CD4-positive, alpha-beta T cell treated with Interleukin-4 for 1 hour (primary cell): ENCODE measurements around the gene PPM1H.
A peak's percentile ranks its signal among the peaks of the same experiment; 100 is the strongest.
"Not testable (repeated sequence)": the region's sequence is repeated elsewhere in the genome, so short reads cannot be mapped to it uniquely, and the experiment has no call there.

Source experiments
- DNase-seq, 2 donors: peaks; one replicate each; pipeline ENCODE4 v3.0.0-alpha.2; 2020 to 2022

The PPM1H gene

GRCh38 chr12:62934799-62935674 lies at the start of gene PPM1H:
TSS of gene PPM1H (minus strand) at chr12:62935150. CDS start at chr12:62934736, 414 bp downstream.
- DNase-seq: peak in 1 of 2 donors; percentile 37

- no peak for DNase-seq
Measured at GRCh38 chr12:62983594-62983993, 48.6 kb upstream of the PPM1H start.

DNA sequence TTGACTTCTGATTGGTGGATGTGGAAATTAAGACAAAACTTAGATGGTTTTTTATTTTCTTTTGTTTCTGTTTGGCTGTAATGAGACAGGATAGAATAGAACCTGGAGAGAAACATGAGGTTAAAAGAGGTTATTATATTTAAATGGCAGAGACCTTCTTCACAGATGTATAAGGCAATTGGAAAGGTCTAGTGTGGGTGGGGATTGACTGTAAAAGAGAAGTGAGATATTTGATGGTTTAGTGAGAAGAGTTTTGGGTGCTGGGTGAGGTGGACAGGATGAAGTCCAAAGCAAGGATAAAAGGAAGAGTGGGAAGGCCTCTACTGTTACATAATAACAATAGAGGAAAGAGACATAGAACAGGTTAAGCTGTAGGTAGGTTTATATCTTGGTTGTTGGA lies 43.8 kb upstream of the PPM1H start:
- no peak for DNase-seq

DNA sequence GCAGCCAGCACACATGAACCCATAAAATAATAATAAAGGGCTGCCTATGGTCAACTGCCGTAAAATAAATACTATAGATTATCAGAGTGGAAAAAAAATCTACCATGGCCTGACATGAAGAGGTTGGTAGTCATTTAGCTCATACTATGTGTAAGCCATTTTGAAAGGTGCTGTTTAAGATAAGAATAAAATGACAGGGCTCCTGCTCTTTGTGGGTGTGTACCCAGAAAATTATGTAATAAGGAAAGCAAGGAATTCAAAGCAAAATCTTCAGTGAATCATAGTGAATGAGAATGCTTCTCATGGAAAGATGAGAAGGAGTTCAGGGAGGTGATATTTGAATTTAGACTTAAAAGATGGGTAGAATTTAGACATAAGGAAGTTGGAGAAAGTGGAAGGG lies 42.9 kb upstream of the PPM1H start:
- no peak for DNase-seq

GRCh38 chr12:62977418-62977817 lies 42.5 kb upstream of the PPM1H start:
- DNase-seq: no peak

- DNase-seq: no peak
Measured at GRCh38 chr12:62976110-62976662, 41.2 kb upstream of the PPM1H start.

DNA sequence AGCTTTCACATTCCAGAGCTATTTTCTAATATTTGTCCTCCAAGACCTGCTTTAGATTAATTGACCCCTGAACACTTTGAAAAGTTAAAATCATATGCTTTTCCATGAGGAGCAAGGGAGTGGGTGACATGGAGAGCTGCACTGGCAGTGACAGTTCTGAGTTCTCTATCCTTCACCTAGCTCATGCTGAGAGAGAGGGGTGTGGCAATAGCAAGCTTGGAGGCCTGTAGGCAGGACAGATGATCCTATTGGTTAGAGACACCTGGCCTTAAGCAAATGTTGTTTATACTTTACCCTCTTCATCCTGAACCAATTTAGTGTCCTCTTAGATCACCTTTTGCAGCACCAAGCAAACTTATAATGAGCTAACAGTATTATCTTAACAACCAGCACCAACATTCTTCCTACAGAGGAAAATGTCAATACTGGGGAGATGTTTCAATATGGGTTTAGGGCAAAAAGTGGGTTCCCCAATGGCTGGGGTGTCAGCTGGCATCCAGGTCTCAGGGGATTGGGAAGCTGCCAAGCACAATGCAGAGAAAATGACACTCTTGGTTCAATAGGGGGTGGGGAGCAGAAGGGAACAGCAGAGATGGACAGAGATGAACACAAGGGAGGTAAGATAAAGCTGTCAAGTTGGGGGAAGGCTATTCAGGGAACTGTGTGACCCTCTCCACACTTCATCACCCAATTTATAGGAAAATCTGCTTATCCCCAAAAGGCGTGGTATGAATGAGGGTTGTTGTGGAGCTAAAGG lies 37.0 kb upstream of the PPM1H start:
- no peak for DNase-seq

DNA sequence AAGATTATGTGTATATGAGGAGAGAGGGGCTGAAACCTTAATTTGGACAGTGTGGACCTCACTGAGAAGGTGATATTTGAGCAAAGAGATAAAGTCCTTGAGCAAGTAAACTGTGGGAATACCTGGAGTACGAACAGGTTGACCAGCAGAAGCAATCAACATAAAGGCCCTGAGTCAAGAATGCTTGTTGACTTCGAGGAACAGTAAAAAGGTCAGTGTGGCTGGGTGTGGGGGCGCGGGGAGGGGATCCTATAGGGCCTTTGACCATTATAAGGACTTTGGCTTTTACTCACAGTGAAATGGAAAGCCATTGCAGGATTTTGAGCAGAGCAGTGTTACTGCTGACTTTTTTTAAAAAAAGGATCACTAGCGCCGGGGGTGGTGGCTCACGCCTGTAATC lies 34.7 kb upstream of the PPM1H start:
- DNase-seq: no peak

- DNase-seq: no peak
Measured at GRCh38 chr12:62967701-62968100, 32.8 kb upstream of the PPM1H start.

- DNase-seq: no peak
Measured at GRCh38 chr12:62966990-62967506, 32.1 kb upstream of the PPM1H start.

DNA sequence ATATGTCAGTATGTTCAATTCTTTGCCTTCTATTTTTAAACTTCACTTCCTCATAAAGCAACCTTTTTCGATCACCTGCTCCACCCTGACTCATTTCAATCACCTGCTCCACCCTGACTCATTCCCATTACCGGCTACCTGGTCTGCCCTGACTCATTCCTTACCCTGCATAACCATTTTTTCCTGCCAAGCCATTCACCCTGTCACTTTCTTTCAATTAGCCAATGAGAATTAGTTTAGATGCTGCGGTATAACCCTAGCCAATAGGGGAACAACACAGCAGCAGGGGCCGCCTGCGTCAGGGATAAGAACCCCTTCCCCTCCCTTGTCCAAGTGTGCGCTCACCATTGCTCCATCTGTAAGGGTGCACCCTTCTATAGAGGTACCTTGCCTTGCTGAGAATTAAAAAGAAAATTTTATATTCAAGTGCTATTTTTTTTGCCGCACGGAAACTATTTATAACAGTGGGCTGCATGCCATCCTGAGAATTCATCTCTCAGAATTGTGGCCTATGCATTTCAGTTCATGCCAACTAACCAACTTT lies 31.6 kb upstream of the PPM1H start:
- DNase-seq: not testable (repeated sequence)

DNA sequence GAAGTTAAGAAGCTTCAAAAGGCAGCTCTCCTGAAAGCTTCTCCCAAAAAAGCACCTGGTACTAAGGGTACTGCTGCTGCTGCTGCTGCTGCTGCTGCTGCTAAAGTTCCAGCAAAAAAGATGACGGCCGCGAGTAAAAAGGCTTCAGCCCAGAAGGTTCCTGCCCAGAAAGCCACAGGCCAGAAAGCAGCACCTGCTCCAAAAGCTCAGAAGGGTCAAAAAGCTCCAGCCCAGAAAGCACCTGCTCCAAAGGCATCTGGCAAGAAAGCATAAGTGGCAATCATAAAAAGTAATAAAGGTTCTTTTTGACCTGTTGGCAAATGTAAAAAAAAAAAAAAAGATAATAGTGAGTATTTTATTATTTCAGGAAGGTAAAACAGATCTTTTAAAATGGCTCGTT lies 30.8 kb upstream of the PPM1H start:
- not testable (repeated sequence) for DNase-seq

DNA sequence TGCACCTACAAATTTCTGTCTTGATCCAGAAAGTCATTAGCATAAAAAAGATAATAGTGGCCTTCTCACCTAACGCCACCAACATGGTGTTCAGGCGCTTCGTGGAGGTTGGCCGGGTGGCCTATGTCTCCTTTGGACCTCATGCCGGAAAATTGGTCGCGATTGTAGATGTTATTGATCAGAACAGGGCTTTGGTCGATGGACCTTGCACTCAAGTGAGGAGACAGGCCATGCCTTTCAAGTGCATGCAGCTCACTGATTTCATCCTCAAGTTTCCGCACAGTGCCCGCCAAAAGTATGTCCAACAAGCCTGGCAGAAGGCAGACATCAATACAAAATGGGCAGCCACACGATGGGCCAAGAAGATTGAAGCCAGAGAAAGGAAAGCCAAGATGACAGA lies 30.3 kb upstream of the PPM1H start:
- not testable (repeated sequence) for DNase-seq

- DNase-seq: no peak
Measured at GRCh38 chr12:62963486-62964041, 28.6 kb upstream of the PPM1H start.

GRCh38 chr12:62960324-62960723 lies 25.4 kb upstream of the PPM1H start:
- no peak for DNase-seq

DNA sequence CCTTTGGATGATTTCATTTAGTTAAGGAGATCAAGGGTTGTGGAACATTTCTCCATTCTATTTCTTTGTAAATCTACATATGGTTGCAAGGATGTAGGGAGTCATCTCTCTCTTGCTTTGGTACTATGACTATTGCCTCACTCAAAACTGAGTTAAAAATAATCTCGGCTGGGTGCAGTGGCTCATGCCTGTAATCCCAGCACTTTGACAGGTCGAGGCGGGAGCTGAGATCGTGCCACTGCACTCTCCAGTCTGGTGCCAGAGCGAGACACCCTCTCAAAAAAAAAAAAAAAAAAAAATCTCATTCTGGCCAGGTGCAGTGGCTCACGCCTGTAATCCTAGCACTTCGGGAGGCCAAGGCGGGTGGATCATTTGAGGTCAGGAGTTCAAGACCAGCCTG lies 24.8 kb upstream of the PPM1H start:
- DNase-seq: no peak

DNA sequence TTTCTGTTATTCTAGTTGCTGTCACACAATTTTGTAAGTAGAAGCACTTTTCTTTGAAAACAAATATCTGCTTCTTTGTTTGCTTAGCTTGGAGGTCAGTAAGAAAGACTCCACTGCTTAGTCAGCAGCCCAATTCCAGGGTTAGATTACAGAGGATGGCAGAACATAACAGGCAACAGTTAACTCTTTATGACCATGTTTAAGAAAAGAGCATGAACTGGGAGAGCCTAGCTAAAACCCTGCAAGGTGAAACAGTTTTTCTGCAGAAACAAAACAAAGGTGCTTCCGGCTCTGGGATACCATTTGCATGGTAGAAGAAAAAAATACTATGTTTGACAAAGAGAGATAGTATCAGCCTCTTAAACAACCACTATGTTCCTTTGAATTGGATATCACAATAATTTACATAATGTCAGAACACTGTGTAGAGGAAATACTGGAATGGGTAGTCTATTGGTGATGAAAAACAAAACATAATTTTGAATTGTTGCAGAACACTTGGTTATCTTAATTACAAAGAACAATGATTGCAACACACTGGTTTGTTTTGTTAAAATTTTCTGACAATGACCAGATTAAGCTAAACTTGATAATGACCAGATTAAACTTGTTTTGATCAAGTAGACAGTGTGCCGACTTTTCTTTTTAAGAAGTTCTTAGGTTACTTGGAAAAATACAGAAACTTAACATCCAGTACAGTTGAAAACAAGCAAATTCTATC lies 22.4 kb upstream of the PPM1H start:
- DNase-seq: no peak

DNA sequence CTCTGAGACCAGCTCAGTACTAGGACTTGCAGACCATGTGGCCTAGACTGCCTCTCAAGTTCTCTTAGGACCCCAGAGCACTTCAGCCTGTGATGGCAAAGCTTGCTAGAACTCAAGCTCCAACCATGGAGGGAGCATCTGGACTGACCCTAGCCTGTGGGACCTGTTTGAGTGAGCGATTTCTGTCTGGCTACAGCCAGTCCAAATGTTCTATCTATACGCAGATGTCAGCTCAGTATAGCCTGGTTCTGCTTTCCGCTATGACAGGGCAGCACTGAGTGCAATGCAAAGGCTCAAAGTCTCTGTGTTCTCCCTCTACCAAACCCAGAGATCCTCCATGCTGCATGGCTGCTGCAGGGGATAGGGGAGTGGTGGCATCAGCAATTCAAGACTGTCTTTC lies 20.7 kb upstream of the PPM1H start:
- no peak for DNase-seq

DNA sequence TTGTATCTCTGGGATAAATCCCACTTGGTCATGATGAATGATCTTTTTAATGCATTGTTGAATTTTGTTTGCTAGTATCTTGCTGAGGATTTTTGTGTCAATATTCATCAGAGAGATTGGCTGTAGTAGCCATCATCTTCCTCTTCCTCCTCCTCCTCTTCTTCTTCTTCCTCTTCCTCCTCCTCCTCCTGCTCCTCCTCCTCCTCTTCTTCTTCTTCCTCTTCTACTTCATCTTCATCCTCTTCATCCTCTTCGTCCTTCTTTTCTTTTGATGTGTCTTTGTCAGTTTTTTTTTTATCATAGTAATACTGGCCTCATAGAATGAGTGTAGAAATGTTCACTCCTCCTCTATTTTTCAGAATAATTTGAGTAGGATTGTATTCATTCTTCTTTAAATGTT lies 15.4 kb upstream of the PPM1H start:
- no peak for DNase-seq

GRCh38 chr12:62948123-62948522 lies 13.2 kb upstream of the PPM1H start:
- DNase-seq: no peak

- no peak for DNase-seq
Measured at GRCh38 chr12:62947364-62947763, 12.4 kb upstream of the PPM1H start.

DNA sequence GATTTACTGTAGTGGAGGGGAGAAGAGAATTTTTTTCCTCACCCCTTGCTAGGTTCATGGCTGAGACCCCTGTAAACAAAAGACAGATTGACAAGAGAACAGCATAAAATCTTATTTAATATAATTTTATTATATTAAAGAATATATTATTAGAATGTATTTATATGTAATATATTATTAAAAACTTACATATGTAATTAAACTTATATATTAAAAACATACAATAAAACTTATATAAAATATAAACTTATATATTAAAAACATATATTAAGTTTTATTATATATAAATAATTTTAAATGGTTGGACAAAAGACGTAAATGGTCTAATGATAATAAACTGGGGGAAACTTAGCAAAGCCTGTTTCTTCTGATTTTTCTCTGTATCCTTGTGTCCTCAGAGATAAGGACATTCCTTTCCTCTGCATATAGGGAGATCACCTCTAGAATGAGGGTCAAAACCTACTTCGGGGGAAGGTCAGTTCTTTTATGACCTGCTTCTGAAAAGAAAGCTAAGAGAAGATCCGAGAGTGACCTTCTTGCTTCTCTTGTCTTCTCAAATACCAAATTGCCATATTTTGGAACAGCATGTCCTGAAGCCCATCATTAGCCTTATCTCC lies 8.9 kb upstream of the PPM1H start:
- DNase-seq: no peak
